Mononuclear cell (primary cell): ENCODE results near the gene KLRD1. TPM values are rescaled to one million over a fixed set of nuclear protein-coding genes. Genes with fewer than 3 reads are reported as not detected.
"Not testable (repeated sequence)": the region's sequence is repeated elsewhere in the genome, so short reads cannot be mapped to it uniquely, and the experiment has no call there.

Experiments
- H3K27me3 ChIP-seq: 2 replicates; pipeline ENCODE4 v1.6.0; 2011; ENCODE audit warnings: low read length, control low read depth; ENCODE audit not compliant: insufficient read depth
- H3K4me1 ChIP-seq: 2 replicates; pipeline ENCODE4 v1.5.1; 2011; ENCODE audit warnings: mild to moderate bottlenecking, low read length, control low read depth; ENCODE audit not compliant: insufficient read depth
- H3K4me3 ChIP-seq: 2 replicates; pipeline ENCODE4 v1.5.1; 2011; ENCODE audit warnings: mild to moderate bottlenecking, low read length, moderate library complexity
- H3K9me3 ChIP-seq: 2 replicates; pipeline ENCODE4 v1.5.1; 2011; ENCODE audit warnings: low read depth, mild to moderate bottlenecking, control low read depth, low read length
- total RNA-seq: library from RNA; depleted of rRNA; stranded (reverse); fragments of >200 nt; gene quantifications from one replicate; pipeline ENCODE4 v1.2.3, GENCODE V29; 2012

The KLRD1 gene
- total RNA-seq, 1 donor, result 34.0 TPM

GRCh38 chr12:10371893-10372535 is 64.3 kb downstream of the KLRD1 start:
- peaks cover 46% of the 10 kb centered on the region for H3K4me1 ChIP-seq

GRCh38 chr12:10372559-10372958 is 64.9 kb downstream of the KLRD1 start:
- Histone ChIP-seq H3K4me1 (peaks cover 44% of the 10 kb centered on the region), H3K4me3 (no peak overlapping the region), H3K27me3 (no peaks in the 10 kb centered on the region), H3K9me3 (no peaks in the 10 kb centered on the region)

More at GRCh38 chr12:10371893-10372535, 64.3 kb downstream of the KLRD1 start:
- not testable (repeated sequence) for H3K27me3 ChIP-seq, H3K4me3 ChIP-seq, H3K9me3 ChIP-seq

- Histone ChIP-seq H3K4me1 (peaks cover 42% of the 10 kb centered on the region), H3K4me3 (no peak overlapping the region)
Observed at GRCh38 chr12:10374624-10375018, 67.0 kb downstream of the KLRD1 start.

GRCh38 chr12:10378737-10379136 is 71.1 kb downstream of the KLRD1 start:
- H3K9me3 ChIP-seq, H3K27me3 ChIP-seq, H3K4me3 ChIP-seq, H3K4me1 ChIP-seq: not testable (repeated sequence)

More at GRCh38 chr12:10374624-10375018, 67.0 kb downstream of the KLRD1 start:
- H3K9me3 ChIP-seq, result no peaks in the 10 kb centered on the region
- H3K27me3 ChIP-seq, result no peaks in the 10 kb centered on the region

Other genes with a start within 250 kb of the KLRD1 start
- gene CLEC1A, start 208.9 kb upstream of the KLRD1 start, total RNA-seq, result 0.10 TPM
- 177 TPM for gene CLEC7A, start 177.7 kb upstream of the KLRD1 start, total RNA-seq
- gene OLR1, start 135.7 kb upstream of the KLRD1 start, total RNA-seq, result 104 TPM
- gene TMEM52B, start 128.8 kb upstream of the KLRD1 start, total RNA-seq, result 1.4 TPM
- gene GABARAPL1, start 95.0 kb upstream of the KLRD1 start, total RNA-seq, result 155 TPM
- gene KLRK1, start 82.2 kb downstream of the KLRD1 start, total RNA-seq, result 41.9 TPM
- 7.2 TPM for gene KLRC4, start 101.9 kb downstream of the KLRD1 start, total RNA-seq
- gene KLRC3, start 112.7 kb downstream of the KLRD1 start, total RNA-seq, result 7.1 TPM
- 3.6 TPM for gene KLRC2, start 128.1 kb downstream of the KLRD1 start, total RNA-seq
- 6.4 TPM for gene KLRC1, start 145.5 kb downstream of the KLRD1 start, total RNA-seq
- 19.1 TPM for gene EIF2S3B, start 198.0 kb downstream of the KLRD1 start, total RNA-seq